Naive thymus-derived CD4-positive, alpha-beta T cell (primary cell): ENCODE data around the gene SERPIND1. TPM values are rescaled to one million over a fixed set of nuclear protein-coding genes. Genes with fewer than 3 reads are reported as not detected.

Experiments used
- ATAC-seq: fragments of 150-1000 bp; cut with Tn5 transposase; 2 replicates; pipeline ENCODE4 v1.10.0; 2021; ENCODE audit warnings: mild to moderate bottlenecking, moderate library complexity
- CTCF ChIA-PET: fragments of 350-600 bp; sonication (Branson Sonifier 250); formaldehyde crosslinking; loops from one replicate; lab custom pipeline; 2021; ENCODE audit warnings: antibody characterized with exemption; lab: Charles Lee
- POLR2A ChIA-PET: fragments of 350-600 bp; sonication (Branson Sonifier 250); formaldehyde crosslinking; loops from one replicate; lab custom pipeline; 2021; ENCODE audit warnings: antibody characterized with exemption, inconsistent platforms; lab: Charles Lee
- DNase-seq, 9 donors: peaks; one replicate each; pipeline versions ENCODE4 v3.0.0 to v3.0.0-alpha.2; 2020 to 2022; ENCODE audit warnings: mixed read lengths in 1 of 9
- H3K27ac ChIP-seq: one replicate; pipeline ENCODE4 v1.7.0; 2013; ENCODE audit warnings: mild to moderate bottlenecking, low read depth, low read length, moderate library complexity
- H3K27me3 ChIP-seq, 2 donors: one replicate each; pipeline ENCODE4 v1.7.0; 2013; ENCODE audit warnings: low read length in 2 of 2, mild to moderate bottlenecking in 2 of 2, moderate library complexity in 2 of 2; ENCODE audit not compliant: control insufficient read depth in 2 of 2, insufficient read depth in 2 of 2
- H3K36me3 ChIP-seq, 3 experiments: 1 replicate in 2 of 3; 2 replicates in 1 of 3; pipeline ENCODE4 v1.7.0; 2013; ENCODE audit warnings: low read length in 3 of 3, mild to moderate bottlenecking in 3 of 3, moderate library complexity in 1 of 3; ENCODE audit not compliant: insufficient read depth in 3 of 3, control insufficient read depth in 2 of 3
- H3K4me1 ChIP-seq, 2 donors: one replicate each; pipeline ENCODE4 v1.7.0; 2013; ENCODE audit warnings: low read length in 2 of 2, mild to moderate bottlenecking in 2 of 2, moderate library complexity in 1 of 2; ENCODE audit not compliant: control insufficient read depth in 2 of 2, insufficient read depth in 2 of 2
- H3K4me3 ChIP-seq: 2 replicates; pipeline ENCODE4 v1.7.0; 2013; ENCODE audit warnings: mild to moderate bottlenecking, low read length
- H3K9me3 ChIP-seq, 3 experiments: 1 replicate in 2 of 3; 2 replicates in 1 of 3; pipeline ENCODE4 v1.7.0; 2013; ENCODE audit warnings: low read length in 3 of 3; ENCODE audit not compliant: control insufficient read depth in 2 of 3
- H3K27ac Mint-ChIP-seq, 9 donors: one replicate each; pipeline ENCODE4 v1.8.0; 2020 to 2022; ENCODE audit warnings: mixed read lengths in 9 of 9, mild to moderate bottlenecking in 8 of 9, moderate library complexity in 5 of 9, inconsistent platforms in 2 of 9
- H3K27me3 Mint-ChIP-seq, 5 donors: one replicate each; pipeline ENCODE4 v1.8.0; 2021 to 2022; ENCODE audit warnings: mixed read lengths in 5 of 5, mild to moderate bottlenecking in 1 of 5
- H3K36me3 Mint-ChIP-seq, 5 donors: one replicate each; pipeline ENCODE4 v1.8.0; 2020 to 2022; ENCODE audit warnings: mixed read lengths in 5 of 5, mild to moderate bottlenecking in 3 of 5, inconsistent platforms in 1 of 5
- H3K4me1 Mint-ChIP-seq, 7 donors: one replicate each; pipeline ENCODE4 v1.8.0; 2020 to 2022; ENCODE audit warnings: mixed read lengths in 7 of 7, mild to moderate bottlenecking in 3 of 7, inconsistent platforms in 1 of 7
- H3K4me3 Mint-ChIP-seq, 10 donors: one replicate each; pipeline ENCODE4 v1.8.0; 2020 to 2022; ENCODE audit warnings: mild to moderate bottlenecking in 10 of 10, mixed read lengths in 10 of 10, moderate library complexity in 6 of 10, inconsistent platforms in 2 of 10
- H3K9me3 Mint-ChIP-seq, 11 donors: one replicate each; pipeline ENCODE4 v1.8.0; 2020 to 2022; ENCODE audit warnings: mixed read lengths in 11 of 11, mild to moderate bottlenecking in 4 of 11, inconsistent platforms in 1 of 11, moderate library complexity in 1 of 11
- intact Hi-C, 2 donors: fragments of 100-400 bp; cut with micrococcal nuclease; formaldehyde crosslinking; loops; one replicate each; pipeline ENCODE4 v1.15.1; 2023
- polyA plus RNA-seq, 2 donors: library from polyadenylated mRNA; unstranded; fragments of 300-500 nt; fragmentation: Illumina TruSeq; gene quantifications; one replicate each; pipeline ENCODE4 v1.2.3, GENCODE V29; 2021
- total RNA-seq, 6 experiments: library from RNA in 5 of 6; stranded (reverse) in 5 of 6; gene quantifications; 1 replicate in 5 of 6; 2 replicates in 1 of 6; pipeline ENCODE4 v1.2.3 and lab custom pipeline; 2021 to 2026

The SERPIND1 gene
- total and polyA plus RNA-seq, 7 experiments from 2014 or later: 0.09 to 0.10 TPM; not detected in 5

DNA sequence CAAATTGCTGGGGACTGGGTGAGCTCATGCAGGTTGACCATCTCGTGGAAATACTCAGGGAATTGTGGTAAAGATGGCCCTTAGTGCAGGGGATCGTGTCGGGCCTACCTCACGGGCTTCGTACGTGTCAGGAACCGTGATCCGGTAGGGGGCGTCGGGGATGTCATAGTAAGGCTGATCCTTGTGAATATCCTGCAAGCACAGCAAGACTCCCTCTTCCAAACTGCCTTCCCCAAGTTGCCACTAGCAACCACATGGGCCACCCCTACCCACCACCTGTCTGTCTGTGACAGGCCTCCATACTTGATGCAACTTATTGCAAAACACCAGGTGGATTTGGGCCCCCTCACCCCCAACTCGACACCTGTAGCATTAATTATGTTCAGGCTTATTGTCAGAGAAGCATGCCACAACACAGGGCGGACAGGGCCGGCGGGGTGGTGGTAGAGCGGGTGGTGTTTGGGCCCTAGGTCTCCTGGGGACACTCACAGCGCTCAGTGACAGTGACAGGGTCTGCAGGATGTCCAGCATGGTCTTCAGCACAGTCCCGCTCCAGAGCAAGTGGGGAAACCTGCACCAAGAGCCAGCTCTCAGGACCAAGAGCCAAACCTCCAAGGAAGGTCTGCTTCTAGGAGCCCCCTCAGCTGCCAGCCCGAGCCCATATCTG, 22.6 kb upstream of the SERPIND1 start:
- no peak for DNase-seq
- H3K4me3 Mint-ChIP-seq: no peak overlapping the region
- no peaks in the 10 kb centered on the region for H3K9me3 Mint-ChIP-seq
- H3K4me1 Mint-ChIP-seq: peaks cover 0 to 2% (median 0%) of the 10 kb centered on the region in 7 donors
- H3K27ac Mint-ChIP-seq: peak overlapping the region in 3 of 9 donors; percentile 36 to 68 (median 51)
- Histone ChIP-seq H3K27ac (no peak overlapping the region), H3K4me3 (no peak overlapping the region), H3K27me3 (no peaks in the 10 kb centered on the region), H3K9me3 (no peaks in the 10 kb centered on the region), H3K4me1 (no peaks in the 10 kb centered on the region), H3K36me3 (peaks cover 0 to 71% (median 0%) of the 10 kb centered on the region in 3 experiments)
- H3K27me3 Mint-ChIP-seq: no peaks in the 10 kb centered on the region
- ATAC-seq: no peak
- POLR2A ChIA-PET: no interaction called here
- CTCF ChIA-PET: no interaction called here
- intact Hi-C loops: no loop called here
- H3K36me3 Mint-ChIP-seq: peaks cover 0 to 37% (median 6%) of the 10 kb centered on the region in 5 donors

DNA sequence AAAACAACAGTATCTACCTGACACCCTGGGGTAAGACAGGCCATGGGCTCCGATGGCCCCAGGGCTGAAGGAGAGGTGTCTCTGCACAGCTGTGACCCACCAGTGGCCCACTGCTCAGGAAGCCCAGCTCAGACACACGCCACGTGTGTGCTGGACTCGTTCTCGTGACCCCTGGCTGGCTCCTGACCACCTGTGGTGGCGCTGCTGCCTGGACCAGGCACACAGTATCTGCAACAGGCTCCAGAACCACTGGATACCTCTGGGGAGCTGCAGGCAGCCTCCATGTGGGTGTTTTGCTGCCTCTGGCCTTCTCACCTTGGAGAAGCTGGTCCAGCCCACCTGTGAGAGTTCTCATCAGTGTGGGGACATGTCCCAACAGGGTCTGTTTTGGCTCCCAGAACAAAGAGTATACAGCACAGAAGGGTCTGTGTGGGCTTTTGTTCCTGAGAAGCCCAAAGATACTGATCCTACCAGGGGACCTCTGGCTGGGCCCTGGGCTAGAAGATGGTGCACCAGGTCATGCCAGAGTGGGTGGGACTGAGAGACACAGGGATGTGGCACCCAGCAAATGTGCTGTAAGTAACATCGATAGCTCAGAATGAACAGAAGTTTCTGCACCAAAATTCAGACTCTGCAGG, 21.7 kb upstream of the SERPIND1 start:
- H3K9me3 ChIP-seq: no peaks in the 10 kb centered on the region
- intact Hi-C loops: no loop called here
- no peaks in the 10 kb centered on the region for H3K9me3 Mint-ChIP-seq
- H3K36me3 Mint-ChIP-seq: peaks cover 5 to 33% (median 8%) of the 10 kb centered on the region in 5 donors
- peaks cover 0 to 67% (median 0%) of the 10 kb centered on the region in 3 experiments for H3K36me3 ChIP-seq
- DNase-seq (no peak), ATAC-seq (no peak)
- no peak overlapping the region for H3K4me3 ChIP-seq
- no peak overlapping the region for H3K27ac Mint-ChIP-seq
- H3K4me1 Mint-ChIP-seq: peaks cover 0 to 2% (median 0%) of the 10 kb centered on the region in 7 donors
- CTCF ChIA-PET: interaction anchor here (0.6 kb wide), 1 partner anchor 343 kb away, joined by 3 read pairs; no protein-coding TSS in a partner anchor
- no peak overlapping the region for H3K4me3 Mint-ChIP-seq
- H3K27me3 Mint-ChIP-seq: no peaks in the 10 kb centered on the region
- POLR2A ChIA-PET: no interaction called here
- H3K27ac ChIP-seq: no peak overlapping the region
- no peaks in the 10 kb centered on the region for H3K4me1 ChIP-seq
- no peaks in the 10 kb centered on the region for H3K27me3 ChIP-seq

DNA sequence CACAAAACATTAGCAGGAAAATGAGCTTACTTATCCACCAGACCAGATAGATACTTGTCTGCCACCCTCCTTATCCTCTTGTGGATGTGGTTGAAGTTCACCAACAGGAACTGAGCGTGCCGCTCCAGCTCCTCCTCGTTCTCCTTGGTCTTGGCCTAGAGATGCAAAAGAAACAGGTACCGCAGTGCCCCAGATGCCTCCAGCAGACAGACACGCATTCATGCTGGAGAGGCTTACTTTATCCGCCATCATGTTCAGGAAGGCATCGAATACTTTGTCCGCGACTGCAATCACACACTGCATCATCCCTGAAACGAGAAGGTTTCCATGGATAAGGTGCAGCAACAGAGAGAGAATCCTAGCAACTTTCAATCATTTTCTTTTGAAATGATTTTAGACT, 21.0 kb upstream of the SERPIND1 start:
- Histone ChIP-seq H3K36me3 (peaks cover 0 to 62% (median 0%) of the 10 kb centered on the region in 3 experiments), H3K4me1 (no peaks in the 10 kb centered on the region), H3K27me3 (no peaks in the 10 kb centered on the region), H3K4me3 (no peak overlapping the region), H3K27ac (no peak overlapping the region), H3K9me3 (no peaks in the 10 kb centered on the region)
- H3K4me3 Mint-ChIP-seq: no peak overlapping the region
- intact Hi-C loops: no loop called here
- DNase-seq (no peak), ATAC-seq (no peak)
- H3K36me3 Mint-ChIP-seq: peaks cover 6 to 38% (median 9%) of the 10 kb centered on the region in 5 donors
- ChIA-PET CTCF (interaction anchor here (0.6 kb wide), 1 partner anchor 344 kb away, joined by 3 read pairs; no protein-coding TSS in a partner anchor), POLR2A (no interaction called here)
- H3K27ac Mint-ChIP-seq: peak overlapping the region in 2 of 9 donors; percentile 22 to 64
- no peaks in the 10 kb centered on the region for H3K9me3 Mint-ChIP-seq
- peaks cover 0 to 2% (median 0%) of the 10 kb centered on the region in 7 donors for H3K4me1 Mint-ChIP-seq
- no peaks in the 10 kb centered on the region for H3K27me3 Mint-ChIP-seq

- Histone ChIP-seq H3K27ac (no peak overlapping the region), H3K4me1 (no peaks in the 10 kb centered on the region), H3K36me3 (peaks cover 11 to 47% (median 12%) of the 10 kb centered on the region in 3 experiments), H3K9me3 (no peaks in the 10 kb centered on the region), H3K27me3 (no peaks in the 10 kb centered on the region), H3K4me3 (no peak overlapping the region)
- no peaks in the 10 kb centered on the region for H3K4me1 Mint-ChIP-seq
- ChIA-PET POLR2A (no interaction called here), CTCF (no interaction called here)
- H3K4me3 Mint-ChIP-seq: no peak overlapping the region
- no peaks in the 10 kb centered on the region for H3K9me3 Mint-ChIP-seq
- DNase-seq (no peak), ATAC-seq (no peak)
- intact Hi-C loops: no loop called here
- peak overlapping the region in 2 of 9 donors; percentile 51 to 67 for H3K27ac Mint-ChIP-seq
- peaks cover 8 to 45% (median 12%) of the 10 kb centered on the region in 5 donors for H3K36me3 Mint-ChIP-seq
- no peaks in the 10 kb centered on the region for H3K27me3 Mint-ChIP-seq
Measured at GRCh38 chr22:20756846-20757245, 17.1 kb upstream of the SERPIND1 start.

DNA sequence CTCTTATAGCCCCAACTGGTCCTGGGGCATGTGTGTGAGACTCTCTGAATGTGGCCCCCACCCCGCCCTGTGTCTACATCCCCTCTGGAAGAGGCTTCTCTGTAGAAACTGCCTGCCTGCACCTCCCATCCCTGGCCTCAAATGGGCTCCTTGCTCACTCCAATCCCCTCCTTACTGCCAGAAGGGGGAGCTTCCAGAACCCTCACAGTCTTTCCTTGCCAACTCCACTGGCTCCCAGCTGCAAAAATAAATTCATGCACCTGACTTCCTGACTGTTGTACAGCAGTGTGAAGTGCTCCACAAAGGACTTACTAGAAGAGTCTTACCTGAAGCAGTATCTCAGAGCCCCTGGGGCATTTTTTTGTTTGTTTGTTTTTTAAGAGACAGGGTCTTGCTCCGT, 15.2 kb upstream of the SERPIND1 start:
- no peaks in the 10 kb centered on the region for H3K4me1 Mint-ChIP-seq
- ChIA-PET CTCF (no interaction called here), POLR2A (no interaction called here)
- no peaks in the 10 kb centered on the region for H3K4me1 ChIP-seq
- H3K27me3 ChIP-seq: no peaks in the 10 kb centered on the region
- intact Hi-C loops: no loop called here
- no peak for ATAC-seq
- H3K4me3 Mint-ChIP-seq: no peak overlapping the region
- H3K9me3 ChIP-seq: no peaks in the 10 kb centered on the region
- H3K36me3 ChIP-seq: peaks cover 14 to 49% (median 19%) of the 10 kb centered on the region in 3 experiments
- no peaks in the 10 kb centered on the region for H3K9me3 Mint-ChIP-seq
- H3K27me3 Mint-ChIP-seq: no peaks in the 10 kb centered on the region
- H3K27ac ChIP-seq: no peak overlapping the region
- no peak overlapping the region for H3K4me3 ChIP-seq
- H3K36me3 Mint-ChIP-seq: peaks cover 8 to 45% (median 14%) of the 10 kb centered on the region in 5 donors
- no peak overlapping the region for H3K27ac Mint-ChIP-seq
- no peak for DNase-seq

- H3K27ac Mint-ChIP-seq: no peak overlapping the region
- Histone ChIP-seq H3K27ac (no peak overlapping the region), H3K9me3 (no peaks in the 10 kb centered on the region), H3K4me3 (no peak overlapping the region), H3K4me1 (no peaks in the 10 kb centered on the region), H3K27me3 (no peaks in the 10 kb centered on the region), H3K36me3 (peaks cover 27 to 59% (median 33%) of the 10 kb centered on the region in 3 experiments)
- ATAC-seq: no peak
- no peaks in the 10 kb centered on the region for H3K9me3 Mint-ChIP-seq
- no peak overlapping the region for H3K4me3 Mint-ChIP-seq
- intact Hi-C loops: no loop called here
- CTCF ChIA-PET: no interaction called here
- H3K4me1 Mint-ChIP-seq: no peaks in the 10 kb centered on the region
- no peak for DNase-seq
- H3K36me3 Mint-ChIP-seq: peaks cover 15 to 51% (median 22%) of the 10 kb centered on the region in 5 donors
- no peaks in the 10 kb centered on the region for H3K27me3 Mint-ChIP-seq
- POLR2A ChIA-PET: no interaction called here
Measured at GRCh38 chr22:20760084-20760483, 13.8 kb upstream of the SERPIND1 start.
